Measurements from ENCODE around the gene FAAP20. TPM values are rescaled to one million over a fixed set of nuclear protein-coding genes. Genes with fewer than 3 reads are reported as not detected.

FAAP20 gene
- total and polyA plus RNA-seq, 4 donors: 5.6 to 31.5 (median 15.7) TPM

DNA sequence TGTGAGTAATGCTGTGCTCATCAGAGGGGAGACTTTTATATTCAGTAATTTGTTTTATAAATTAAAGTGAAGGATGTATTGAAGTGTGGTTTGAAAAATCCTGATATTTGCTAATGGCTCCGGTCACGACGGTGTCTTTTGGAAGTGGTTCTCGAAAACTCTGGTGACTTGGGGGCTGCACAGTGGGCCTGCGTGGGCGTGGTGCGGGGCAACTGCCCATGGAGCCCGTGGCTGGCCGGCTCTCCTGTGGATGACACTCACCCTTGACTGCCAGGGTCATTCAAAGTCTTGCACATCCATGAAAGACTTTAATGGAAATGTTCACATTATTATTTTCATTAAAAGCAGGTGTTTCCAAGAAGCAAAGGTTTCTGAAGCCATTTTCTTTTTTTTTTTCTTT, 7.7 kb downstream of the FAAP20 start:
- WGBS: 95% methylated on average over 9 of the region's 9 CpGs
- no peak for DNase-seq (ENCODE audit: low spot score)
- H3K36me3 ChIP-seq (ENCODE audit: control insufficient read depth in 4 of 4, insufficient read depth in 3 of 4, low read depth in 1 of 4, low read length in 3 of 4): peaks cover 0 to 9% (median under 1%) of the 10 kb centered on the region in 4 donors
- no peaks in the 10 kb centered on the region for H3K9me3 ChIP-seq (ENCODE audit: control insufficient read depth in 4 of 4, low read length in 3 of 4)
- H3K4me3 ChIP-seq (ENCODE audit: low read depth in 1 of 3, low read length in 3 of 3): no peak overlapping the region
- TF ChIP-seq FOXA1 (IDR thresholded peaks at IDR 0.05): no peak
- TF ChIP-seq GABPA (IDR thresholded peaks at IDR 0.05 in 1 of 2, conservative IDR thresholded peaks at IDR 0.05 in 1 of 2): no peak
- TF ChIP-seq RXRA (IDR thresholded peaks at IDR 0.05): no peak
- TF ChIP-seq, protein P1, sequence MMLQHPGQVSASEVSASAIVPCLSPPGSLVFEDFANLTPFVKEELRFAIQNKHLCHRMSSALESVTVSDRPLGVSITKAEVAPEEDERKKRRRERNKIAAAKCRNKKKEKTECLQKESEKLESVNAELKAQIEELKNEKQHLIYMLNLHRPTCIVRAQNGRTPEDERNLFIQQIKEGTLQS (IDR thresholded peaks at IDR 0.05): no peak
- TF ChIP-seq REST (IDR thresholded peaks at IDR 0.05): no peak
- TF ChIP-seq TAF1 (conservative IDR thresholded peaks at IDR 0.05): no peak
- TF ChIP-seq FOXA2 (IDR thresholded peaks at IDR 0.05): no peak
- TF ChIP-seq HNF4A (conservative IDR thresholded peaks at IDR 0.05): no peak
- no peak for TF ChIP-seq CTCF (IDR thresholded peaks at IDR 0.05; ENCODE audit: low read depth, low read length, missing input control)
- TF ChIP-seq HNF4G (IDR thresholded peaks at IDR 0.05): no peak
- TF ChIP-seq NR2F2 (IDR thresholded peaks at IDR 0.05): no peak
- TF ChIP-seq ZBTB33 (IDR thresholded peaks at IDR 0.05): no peak
- TF ChIP-seq EGR1 (IDR thresholded peaks at IDR 0.05; ENCODE audit: low read depth in 2 of 2): no peak
- TF ChIP-seq SP1 (IDR thresholded peaks at IDR 0.05): no peak
- no peak for TF ChIP-seq YY1 (IDR thresholded peaks at IDR 0.05)
- TF ChIP-seq RAD21 (IDR thresholded peaks at IDR 0.05): no peak
- TF ChIP-seq, protein P2, sequence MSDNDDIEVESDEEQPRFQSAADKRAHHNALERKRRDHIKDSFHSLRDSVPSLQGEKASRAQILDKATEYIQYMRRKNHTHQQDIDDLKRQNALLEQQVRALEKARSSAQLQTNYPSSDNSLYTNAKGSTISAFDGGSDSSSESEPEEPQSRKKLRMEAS (IDR thresholded peaks at IDR 0.05): no peak
- no peak overlapping the region for H3K9ac ChIP-seq (ENCODE audit: low read depth in 1 of 2, low read length in 2 of 2)
- peaks cover 7 to 19% (median 13%) of the 10 kb centered on the region in 4 donors for H3K4me1 ChIP-seq (ENCODE audit: control insufficient read depth in 4 of 4, insufficient read depth in 4 of 4, low read length in 3 of 4)
- no peak overlapping the region for H3K27ac ChIP-seq (ENCODE audit: low read depth in 1 of 2, low read length in 2 of 2)
- no peaks in the 10 kb centered on the region for H3K27me3 ChIP-seq (ENCODE audit: control insufficient read depth in 4 of 4, insufficient read depth in 4 of 4, low read length in 3 of 4)
